Measurements from ENCODE around the gene E2F4.

DNA sequence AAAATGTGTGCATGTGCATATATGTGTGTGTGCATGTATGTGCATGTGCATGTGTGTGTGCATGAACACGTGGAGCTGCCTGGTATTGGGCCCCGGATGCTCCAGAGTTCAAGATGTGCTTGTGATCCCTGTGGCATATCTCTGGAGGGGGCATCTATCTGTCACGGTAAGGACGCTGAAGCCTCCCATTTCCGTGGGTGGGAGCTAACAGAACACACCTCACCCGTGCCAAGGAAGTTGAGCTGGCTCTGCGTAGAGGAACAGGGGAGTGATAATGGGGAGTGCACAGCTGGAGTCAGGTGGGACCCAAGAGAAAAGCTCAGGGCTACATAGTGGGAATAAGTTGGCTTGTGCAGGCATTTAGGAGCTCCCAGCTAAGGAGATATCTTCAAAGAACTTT is 19.7 kb downstream of the E2F4 start:
- TF ChIP-seq YY1 (IDR thresholded peaks at IDR 0.05; ENCODE audit: insufficient read depth, insufficient read length) (no peak), SUZ12 (IDR thresholded peaks at IDR 0.05; ENCODE audit: extremely low read depth, insufficient read depth, insufficient read length) (no peak), ZNF274 (IDR thresholded peaks at IDR 0.05; ENCODE audit: low read depth, low read length) (no peak)

All from NT2/D1 (cell line).